Activated CD4-positive, alpha-beta T cell treated with anti-CD3 and anti-CD28 coated beads, Interleukin-2, amount 50 U/mL, for 4 hours (primary cell): ENCODE data around the gene REEP6.

Experiments
- DNase-seq, 2 experiments: peaks; one replicate each; pipeline ENCODE4 v3.0.0-alpha.2; 2020

The REEP6 gene

GRCh38 chr19:1491114-1491848, at the start of gene REEP6:
REEP6 (plus strand) TSS chr19:1491181; CDS start chr19:1491270, 89 bp downstream.
- no peak for DNase-seq

- no peak for DNase-seq
Observed at GRCh38 chr19:1441677-1442438, 49.1 kb upstream of the REEP6 start.

- peak; percentile 64 to 66 for DNase-seq
Observed at GRCh38 chr19:1445185-1445931, 45.6 kb upstream of the REEP6 start.

GRCh38 chr19:1445932-1446712, 44.9 kb upstream of the REEP6 start:
- no peak for DNase-seq

GRCh38 chr19:1446713-1447481, 44.1 kb upstream of the REEP6 start:
- no peak for DNase-seq

GRCh38 chr19:1447504-1447903, 43.5 kb upstream of the REEP6 start:
- no peak for DNase-seq

GRCh38 chr19:1447944-1448343, 43.0 kb upstream of the REEP6 start:
- no peak for DNase-seq

GRCh38 chr19:1449467-1450442, 41.2 kb upstream of the REEP6 start, which contains the start of gene APC2:
APC2 (plus strand) TSS chr19:1450121; CDS start chr19:1453002, 2,881 bp downstream.
- no peak for DNase-seq

GRCh38 chr19:1450735-1451731, 39.9 kb upstream of the REEP6 start:
- DNase-seq: no peak

- DNase-seq: no peak
Observed at GRCh38 chr19:1451916-1452801, 38.8 kb upstream of the REEP6 start.

- no peak for DNase-seq
Observed at GRCh38 chr19:1452802-1453524, 38.0 kb upstream of the REEP6 start.

- DNase-seq: no peak
Observed at GRCh38 chr19:1453525-1454364, 37.2 kb upstream of the REEP6 start.

- no peak for DNase-seq
Observed at GRCh38 chr19:1455002-1455335, 36.0 kb upstream of the REEP6 start.

- no peak for DNase-seq
Observed at GRCh38 chr19:1455336-1456120, 35.5 kb upstream of the REEP6 start.

- no peak for DNase-seq
Observed at GRCh38 chr19:1456121-1456900, 34.7 kb upstream of the REEP6 start.
